Tibial nerve (tissue), 4 donors: ENCODE results near the gene DOK7. TPM values are rescaled to one million over a fixed set of nuclear protein-coding genes. Genes with fewer than 3 reads are reported as not detected.

ENCODE experiments used
- DNase-seq, 2 donors: peaks; one replicate each; pipeline ENCODE4 v3.0.0-alpha.2; 2019; ENCODE audit warnings: low spot score in 2 of 2
- H3K27ac ChIP-seq, 4 donors: fragments of 200-600 bp; sonication (generic) in 3 of 4; one replicate each; pipeline ENCODE4 v1.5.1; 2017 to 2019; ENCODE audit warnings: mild to moderate bottlenecking in 1 of 4
- H3K27me3 ChIP-seq, 2 donors: fragments of 200-600 bp; sonication (generic) in 1 of 2; one replicate each; pipeline versions ENCODE4 v1.5.1 to v1.6.0; 2017 to 2019
- H3K36me3 ChIP-seq, 3 donors: fragments of 200-600 bp; sonication (generic); one replicate each; pipeline ENCODE4 v1.5.1; 2018 to 2019
- H3K4me1 ChIP-seq, 4 donors: fragments of 200-600 bp; sonication (generic) in 3 of 4; one replicate each; pipeline ENCODE4 v1.5.1; 2017 to 2019
- H3K4me3 ChIP-seq, 4 donors: fragments of 200-600 bp; sonication (generic) in 3 of 4; one replicate each; pipeline ENCODE4 v1.5.1; 2017 to 2019; ENCODE audit warnings: mild to moderate bottlenecking in 1 of 4, moderate library complexity in 1 of 4
- H3K9me3 ChIP-seq, 4 donors: fragments of 200-600 bp; sonication (generic) in 3 of 4; one replicate each; pipeline ENCODE4 v1.5.1; 2017 to 2019
- CTCF ChIP-seq, 5 experiments: fragments of 200-600 bp in 3 of 5; fragments of 450-650 bp in 2 of 5; sonication (generic) in 3 of 5; IDR thresholded peaks; one replicate each; pipeline ENCODE4 v1.5.1; 2016 to 2019; ENCODE audit warnings: antibody characterized with exemption in 5 of 5, mild to moderate bottlenecking in 3 of 5, moderate library complexity in 2 of 5
- EP300 ChIP-seq, 2 donors: sonication (generic); formaldehyde crosslinking; IDR thresholded peaks; one replicate each; pipeline ENCODE4 v1.6.1; 2017; ENCODE audit warnings: antibody characterized with exemption in 2 of 2, mild to moderate bottlenecking in 1 of 2
- POLR2A ChIP-seq, 2 donors: fragments of 450-650 bp; IDR thresholded peaks; one replicate each; pipeline ENCODE4 v1.6.1; 2017; ENCODE audit warnings: antibody characterized with exemption in 2 of 2, mild to moderate bottlenecking in 2 of 2, moderate library complexity in 2 of 2
- WGBS, 2 donors: methylation state at CpG; one replicate each; pipeline ENCODE4 v1.1.5; 2018; 5-methylcytosine and 5-hydroxymethylcytosine counted together
- total RNA-seq, 4 donors: library from RNA; depleted of rRNA; stranded (reverse); fragments of >200 nt; gene quantifications; one replicate each; pipeline ENCODE4 v1.1.0, GENCODE V29; 2016

Gene DOK7
- total RNA-seq, 4 donors from 2014 or later, result 0.66 TPM; not detected in 3

GRCh38 chr4:3466691-3467600, 3.8 kb downstream of the DOK7 start:
- DNase-seq, result no peak
- H3K27me3 ChIP-seq, result peaks cover 0 to 54% of the 10 kb centered on the region in 2 donors
- H3K36me3 ChIP-seq, result no peaks in the 10 kb centered on the region
- no peak overlapping the region for H3K27ac ChIP-seq
- no peak for TF ChIP-seq POLR2A (IDR thresholded peaks at IDR 0.05)
- no peak for TF ChIP-seq CTCF (IDR thresholded peaks at IDR 0.05)
- TF ChIP-seq EP300 (IDR thresholded peaks at IDR 0.05), result no peak
- WGBS, 2 donors, result 70 to 71% methylated on average over 22 to 33 of the region's 40 CpGs
- no peak overlapping the region for H3K4me3 ChIP-seq
- peaks cover 0 to 12% (median 3%) of the 10 kb centered on the region in 4 donors for H3K4me1 ChIP-seq
- no peaks in the 10 kb centered on the region for H3K9me3 ChIP-seq

- TF ChIP-seq CTCF (IDR thresholded peaks at IDR 0.05) (no peak), EP300 (IDR thresholded peaks at IDR 0.05) (no peak), POLR2A (IDR thresholded peaks at IDR 0.05) (no peak)
- H3K27ac ChIP-seq, result no peak overlapping the region
- no peak for DNase-seq
- no peaks in the 10 kb centered on the region for H3K9me3 ChIP-seq
- H3K27me3 ChIP-seq, result peaks cover 0 to 51% of the 10 kb centered on the region in 2 donors
- peaks cover 0 to 12% (median 3%) of the 10 kb centered on the region in 4 donors for H3K4me1 ChIP-seq
- H3K36me3 ChIP-seq, result no peaks in the 10 kb centered on the region
- H3K4me3 ChIP-seq, result no peak overlapping the region
- WGBS, 2 donors, result 84 to 90% methylated on average over 15 of the region's 15 CpGs
Observed at GRCh38 chr4:3467601-3468031, 4.5 kb downstream of the DOK7 start.

- no peaks in the 10 kb centered on the region for H3K36me3 ChIP-seq
- WGBS, 2 donors, result 90 to 97% methylated on average over 10 of the region's 10 CpGs
- DNase-seq, result no peak
- peaks cover 0 to 52% of the 10 kb centered on the region in 2 donors for H3K27me3 ChIP-seq
- TF ChIP-seq POLR2A (IDR thresholded peaks at IDR 0.05) (no peak), CTCF (IDR thresholded peaks at IDR 0.05) (no peak), EP300 (IDR thresholded peaks at IDR 0.05) (no peak)
- no peak overlapping the region for H3K4me3 ChIP-seq
- no peak overlapping the region for H3K27ac ChIP-seq
- no peaks in the 10 kb centered on the region for H3K9me3 ChIP-seq
- H3K4me1 ChIP-seq, result peaks cover 0 to 7% (median 3%) of the 10 kb centered on the region in 4 donors
Observed at GRCh38 chr4:3468154-3468553, 5.0 kb downstream of the DOK7 start.

GRCh38 chr4:3468804-3469203, 5.7 kb downstream of the DOK7 start:
- Histone ChIP-seq H3K27ac (no peak overlapping the region), H3K4me1 (peaks cover 0 to under 1% (median 0%) of the 10 kb centered on the region in 4 donors), H3K9me3 (no peaks in the 10 kb centered on the region), H3K36me3 (no peaks in the 10 kb centered on the region), H3K4me3 (no peak overlapping the region), H3K27me3 (peaks cover 0 to 53% of the 10 kb centered on the region in 2 donors)
- WGBS, 2 donors, result 89 to 98% methylated on average over 11 of the region's 11 CpGs
- no peak for TF ChIP-seq EP300 (IDR thresholded peaks at IDR 0.05)
- no peak for TF ChIP-seq CTCF (IDR thresholded peaks at IDR 0.05)
- no peak for TF ChIP-seq POLR2A (IDR thresholded peaks at IDR 0.05)
- no peak for DNase-seq
